PFSK-1 (cell line): ENCODE data around the gene KHSRP.

Experiments used
- FOXP2 ChIP-seq: optimal IDR thresholded peaks from 2 replicates; pipeline ENCODE3; 2011; ENCODE audit warnings: borderline replicate concordance, control low read depth, inconsistent platforms; ENCODE audit not compliant: insufficient read depth; ENCODE audit errors: extremely low read length, extremely low read depth
- POLR2AphosphoS5 ChIP-seq: IDR thresholded peaks from 2 replicates; pipeline ENCODE4 v1.6.1; 2012; ENCODE audit warnings: low read depth, mild to moderate bottlenecking, control low read depth, low read length, moderate library complexity
- SIN3A ChIP-seq: IDR thresholded peaks from 2 replicates; pipeline ENCODE4 v1.6.1; 2012; ENCODE audit warnings: mild to moderate bottlenecking, low read length, moderate library complexity, borderline replicate concordance; ENCODE audit not compliant: insufficient read depth
- TAF1 ChIP-seq: IDR thresholded peaks from 2 replicates; pipeline ENCODE4 v1.6.1; 2012; ENCODE audit warnings: low read length, control low read depth, borderline replicate concordance; ENCODE audit not compliant: insufficient read depth
- TF ChIP-seq, protein P1 (sequence below), 2 experiments: IDR thresholded peaks; 2 replicates each; pipeline versions ENCODE4 v1.6.1 to v1.8.0; 2011 to 2012; ENCODE audit warnings: low read depth in 2 of 2, low read length in 2 of 2, control low read depth in 1 of 2, inconsistent platforms in 1 of 2, mild to moderate bottlenecking in 1 of 2, moderate library complexity in 1 of 2; ENCODE audit not compliant: insufficient read depth in 1 of 2

DNA sequence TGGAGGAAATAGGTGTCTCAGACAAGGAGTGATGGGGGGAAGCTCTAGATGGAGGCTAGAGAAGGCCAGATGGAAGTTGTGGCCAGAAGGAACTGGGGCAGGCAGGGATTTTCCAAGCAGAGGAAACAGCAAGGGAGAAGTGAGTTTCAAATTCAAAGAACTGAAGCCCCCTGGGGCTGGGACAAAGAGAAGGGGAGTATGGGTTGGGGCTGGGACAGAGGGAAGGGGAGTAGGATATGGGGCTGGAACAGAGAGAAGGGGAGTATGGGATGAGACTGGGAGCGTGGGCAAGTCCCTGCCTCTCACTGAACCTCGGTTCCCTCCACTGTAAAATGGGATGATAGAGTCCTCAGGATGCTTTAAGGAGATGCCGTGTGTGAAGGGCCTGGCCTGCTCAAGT lies 29.8 kb downstream of the KHSRP start:
- TF ChIP-seq, protein P1, sequence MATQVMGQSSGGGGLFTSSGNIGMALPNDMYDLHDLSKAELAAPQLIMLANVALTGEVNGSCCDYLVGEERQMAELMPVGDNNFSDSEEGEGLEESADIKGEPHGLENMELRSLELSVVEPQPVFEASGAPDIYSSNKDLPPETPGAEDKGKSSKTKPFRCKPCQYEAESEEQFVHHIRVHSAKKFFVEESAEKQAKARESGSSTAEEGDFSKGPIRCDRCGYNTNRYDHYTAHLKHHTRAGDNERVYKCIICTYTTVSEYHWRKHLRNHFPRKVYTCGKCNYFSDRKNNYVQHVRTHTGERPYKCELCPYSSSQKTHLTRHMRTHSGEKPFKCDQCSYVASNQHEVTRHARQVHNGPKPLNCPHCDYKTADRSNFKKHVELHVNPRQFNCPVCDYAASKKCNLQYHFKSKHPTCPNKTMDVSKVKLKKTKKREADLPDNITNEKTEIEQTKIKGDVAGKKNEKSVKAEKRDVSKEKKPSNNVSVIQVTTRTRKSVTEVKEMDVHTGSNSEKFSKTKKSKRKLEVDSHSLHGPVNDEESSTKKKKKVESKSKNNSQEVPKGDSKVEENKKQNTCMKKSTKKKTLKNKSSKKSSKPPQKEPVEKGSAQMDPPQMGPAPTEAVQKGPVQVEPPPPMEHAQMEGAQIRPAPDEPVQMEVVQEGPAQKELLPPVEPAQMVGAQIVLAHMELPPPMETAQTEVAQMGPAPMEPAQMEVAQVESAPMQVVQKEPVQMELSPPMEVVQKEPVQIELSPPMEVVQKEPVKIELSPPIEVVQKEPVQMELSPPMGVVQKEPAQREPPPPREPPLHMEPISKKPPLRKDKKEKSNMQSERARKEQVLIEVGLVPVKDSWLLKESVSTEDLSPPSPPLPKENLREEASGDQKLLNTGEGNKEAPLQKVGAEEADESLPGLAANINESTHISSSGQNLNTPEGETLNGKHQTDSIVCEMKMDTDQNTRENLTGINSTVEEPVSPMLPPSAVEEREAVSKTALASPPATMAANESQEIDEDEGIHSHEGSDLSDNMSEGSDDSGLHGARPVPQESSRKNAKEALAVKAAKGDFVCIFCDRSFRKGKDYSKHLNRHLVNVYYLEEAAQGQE (IDR thresholded peaks at IDR 0.05; ENCODE audit: insufficient read depth in 1 of 2, low read depth in 2 of 2, low read length in 2 of 2): no peak
- TF ChIP-seq SIN3A (no peak), TAF1 (no peak), POLR2AphosphoS5 (no peak), FOXP2 (no peak)
